Measurements from ENCODE around the gene LDLRAD4. TPM values are rescaled to one million over a fixed set of nuclear protein-coding genes. Genes with fewer than 3 reads are reported as not detected.

Gene LDLRAD4
- total RNA-seq, 1 donor from 2014 or later, result 30.5 TPM

GRCh38 chr18:13570856-13571495 lies 352.4 kb downstream of the LDLRAD4 start:
- Mint-ChIP-seq H3K27ac (peak overlapping the region; percentile 73), H3K4me3 (ENCODE audit: low read depth) (no peak overlapping the region), H3K4me1 (ENCODE audit: low read depth) (peaks cover 59% of the 10 kb centered on the region), H3K9me3 (no peaks in the 10 kb centered on the region), H3K27me3 (ENCODE audit: low read depth) (no peaks in the 10 kb centered on the region), H3K36me3 (ENCODE audit: low read depth) (peaks cover 9% of the 10 kb centered on the region)
- no peak for DNase-seq (ENCODE audit: low spot score)
- intact Hi-C loops (cut with micrococcal nuclease), result no loop called here

- intact Hi-C loops (cut with micrococcal nuclease), result no loop called here
- Mint-ChIP-seq H3K36me3 (ENCODE audit: low read depth) (peaks cover 12% of the 10 kb centered on the region), H3K4me3 (ENCODE audit: low read depth) (no peak overlapping the region), H3K4me1 (ENCODE audit: low read depth) (peaks cover 59% of the 10 kb centered on the region), H3K9me3 (no peaks in the 10 kb centered on the region), H3K27me3 (ENCODE audit: low read depth) (no peaks in the 10 kb centered on the region), H3K27ac (no peak overlapping the region)
- no peak for DNase-seq (ENCODE audit: low spot score)
These were observed 353.6 kb downstream of the LDLRAD4 start for GRCh38 chr18:13572148-13572547.

GRCh38 chr18:13572721-13573120 lies 354.2 kb downstream of the LDLRAD4 start:
- Mint-ChIP-seq H3K4me1 (ENCODE audit: low read depth) (peaks cover 61% of the 10 kb centered on the region), H3K4me3 (ENCODE audit: low read depth) (no peak overlapping the region), H3K27ac (peak overlapping the region; percentile 63), H3K36me3 (ENCODE audit: low read depth) (peaks cover 12% of the 10 kb centered on the region), H3K27me3 (ENCODE audit: low read depth) (no peaks in the 10 kb centered on the region), H3K9me3 (no peaks in the 10 kb centered on the region)
- DNase-seq (ENCODE audit: low spot score), result no peak
- intact Hi-C loops (cut with micrococcal nuclease), result no loop called here

DNA sequence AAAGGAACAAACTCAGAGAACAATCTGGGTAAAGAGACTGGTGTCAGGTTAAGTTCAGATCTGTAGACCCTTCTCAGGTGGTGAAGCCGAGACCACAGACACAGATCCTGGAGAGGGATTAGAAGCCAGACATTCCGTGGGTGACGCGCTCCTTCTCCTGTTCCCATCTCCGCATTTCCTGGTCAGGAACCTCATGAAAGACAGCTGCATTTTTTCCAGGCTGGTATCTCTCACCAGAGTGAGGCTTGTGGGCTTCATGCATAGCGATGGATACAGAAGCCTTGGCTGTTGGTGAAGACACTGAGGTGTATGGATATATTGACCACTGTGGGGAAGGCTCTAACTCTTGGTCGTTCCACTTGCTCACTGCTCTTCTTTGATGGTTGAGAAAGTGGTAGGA lies 355.2 kb downstream of the LDLRAD4 start:
- H3K4me1 Mint-ChIP-seq (ENCODE audit: low read depth), result peaks cover 57% of the 10 kb centered on the region
- no peak overlapping the region for H3K27ac Mint-ChIP-seq
- no peak for DNase-seq (ENCODE audit: low spot score)
- H3K27me3 Mint-ChIP-seq (ENCODE audit: low read depth), result no peaks in the 10 kb centered on the region
- H3K9me3 Mint-ChIP-seq, result no peaks in the 10 kb centered on the region
- peaks cover 12% of the 10 kb centered on the region for H3K36me3 Mint-ChIP-seq (ENCODE audit: low read depth)
- no peak overlapping the region for H3K4me3 Mint-ChIP-seq (ENCODE audit: low read depth)
- intact Hi-C loops (cut with micrococcal nuclease), result no loop called here

- peaks cover 12% of the 10 kb centered on the region for H3K36me3 Mint-ChIP-seq (ENCODE audit: low read depth)
- H3K4me1 Mint-ChIP-seq (ENCODE audit: low read depth), result peaks cover 53% of the 10 kb centered on the region
- H3K27me3 Mint-ChIP-seq (ENCODE audit: low read depth), result no peaks in the 10 kb centered on the region
- DNase-seq (ENCODE audit: low spot score), result no peak
- intact Hi-C loops (cut with micrococcal nuclease), result no loop called here
- no peak overlapping the region for H3K4me3 Mint-ChIP-seq (ENCODE audit: low read depth)
- no peak overlapping the region for H3K27ac Mint-ChIP-seq
- H3K9me3 Mint-ChIP-seq, result no peaks in the 10 kb centered on the region
These were observed 355.8 kb downstream of the LDLRAD4 start for GRCh38 chr18:13574355-13574754.

GRCh38 chr18:13574761-13575160 lies 356.2 kb downstream of the LDLRAD4 start:
- H3K9me3 Mint-ChIP-seq, result no peaks in the 10 kb centered on the region
- H3K4me1 Mint-ChIP-seq (ENCODE audit: low read depth), result peaks cover 56% of the 10 kb centered on the region
- H3K27me3 Mint-ChIP-seq (ENCODE audit: low read depth), result no peaks in the 10 kb centered on the region
- intact Hi-C loops (cut with micrococcal nuclease), result loop anchor here (5.0 kb wide), 1 partner anchor 197 kb away; no protein-coding TSS in a partner anchor
- H3K36me3 Mint-ChIP-seq (ENCODE audit: low read depth), result peaks cover 14% of the 10 kb centered on the region
- no peak for DNase-seq (ENCODE audit: low spot score)
- H3K4me3 Mint-ChIP-seq (ENCODE audit: low read depth), result no peak overlapping the region
- no peak overlapping the region for H3K27ac Mint-ChIP-seq

GRCh38 chr18:13576598-13576997 lies 358.0 kb downstream of the LDLRAD4 start:
- Mint-ChIP-seq H3K4me1 (ENCODE audit: low read depth) (peaks cover 47% of the 10 kb centered on the region), H3K27me3 (ENCODE audit: low read depth) (no peaks in the 10 kb centered on the region), H3K9me3 (no peaks in the 10 kb centered on the region), H3K27ac (peak overlapping the region; percentile 82), H3K36me3 (ENCODE audit: low read depth) (peaks cover 16% of the 10 kb centered on the region), H3K4me3 (ENCODE audit: low read depth) (peak overlapping the region; percentile 10)
- intact Hi-C loops (cut with micrococcal nuclease), result loop anchor here (5.0 kb wide), 1 partner anchor 199 kb away; no protein-coding TSS in a partner anchor
- no peak for DNase-seq (ENCODE audit: low spot score)

- Mint-ChIP-seq H3K27me3 (ENCODE audit: low read depth) (no peaks in the 10 kb centered on the region), H3K9me3 (no peaks in the 10 kb centered on the region), H3K36me3 (ENCODE audit: low read depth) (peaks cover 16% of the 10 kb centered on the region), H3K4me1 (ENCODE audit: low read depth) (peaks cover 45% of the 10 kb centered on the region), H3K27ac (peak overlapping the region; percentile 82), H3K4me3 (ENCODE audit: low read depth) (peak overlapping the region; percentile 61)
- intact Hi-C loops (cut with micrococcal nuclease), result loop anchor here (1.0 to 5.0 kb wide), 5 partner anchors 8 to 200 kb away; no protein-coding TSS in a partner anchor
- DNase-seq (ENCODE audit: low spot score), result peak; percentile 48
These were observed 358.6 kb downstream of the LDLRAD4 start for GRCh38 chr18:13577091-13577697.

- peak overlapping the region; percentile 82 for H3K27ac Mint-ChIP-seq
- DNase-seq (ENCODE audit: low spot score), result no peak
- peak overlapping the region; percentile 61 for H3K4me3 Mint-ChIP-seq (ENCODE audit: low read depth)
- peaks cover 45% of the 10 kb centered on the region for H3K4me1 Mint-ChIP-seq (ENCODE audit: low read depth)
- H3K27me3 Mint-ChIP-seq (ENCODE audit: low read depth), result no peaks in the 10 kb centered on the region
- intact Hi-C loops (cut with micrococcal nuclease), result loop anchor here (1.0 to 5.0 kb wide), 5 partner anchors 8 to 200 kb away; no protein-coding TSS in a partner anchor
- H3K36me3 Mint-ChIP-seq (ENCODE audit: low read depth), result peaks cover 16% of the 10 kb centered on the region
- no peaks in the 10 kb centered on the region for H3K9me3 Mint-ChIP-seq
These were observed 359.2 kb downstream of the LDLRAD4 start for GRCh38 chr18:13577781-13578180.

- Mint-ChIP-seq H3K9me3 (no peaks in the 10 kb centered on the region), H3K4me1 (ENCODE audit: low read depth) (peaks cover 45% of the 10 kb centered on the region), H3K27ac (peak overlapping the region; percentile 66), H3K4me3 (ENCODE audit: low read depth) (peak overlapping the region; percentile 23), H3K36me3 (ENCODE audit: low read depth) (peaks cover 16% of the 10 kb centered on the region), H3K27me3 (ENCODE audit: low read depth) (no peaks in the 10 kb centered on the region)
- intact Hi-C loops (cut with micrococcal nuclease), result loop anchor here (5.0 kb wide), 1 partner anchor 201 kb away; no protein-coding TSS in a partner anchor
- no peak for DNase-seq (ENCODE audit: low spot score)
These were observed 359.8 kb downstream of the LDLRAD4 start for GRCh38 chr18:13578400-13578799.

DNA sequence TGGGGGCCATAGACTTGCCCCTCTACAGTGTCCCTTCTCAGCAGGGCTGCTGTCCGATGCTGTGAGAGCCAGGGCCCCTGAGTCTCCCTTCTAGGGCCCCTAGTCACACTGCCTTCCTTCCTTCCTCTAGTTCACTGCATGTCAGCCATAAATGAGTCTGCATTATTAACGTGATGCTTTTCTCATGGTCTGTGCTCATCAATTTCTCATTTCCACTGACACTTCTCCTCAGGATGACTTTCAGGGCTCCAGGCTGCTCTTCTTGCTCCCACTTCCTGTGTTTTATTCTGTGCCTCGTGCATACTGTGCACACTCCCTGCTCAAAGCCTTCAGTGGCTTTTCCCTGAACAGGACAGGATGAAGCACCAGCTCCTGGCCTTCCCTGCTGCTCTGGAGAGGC lies 361.3 kb downstream of the LDLRAD4 start:
- intact Hi-C loops (cut with micrococcal nuclease), result loop anchor here (5.0 kb wide), 1 partner anchor 203 kb away; no protein-coding TSS in a partner anchor
- H3K36me3 Mint-ChIP-seq (ENCODE audit: low read depth), result peaks cover 20% of the 10 kb centered on the region
- H3K27me3 Mint-ChIP-seq (ENCODE audit: low read depth), result no peaks in the 10 kb centered on the region
- peak overlapping the region; percentile 84 for H3K27ac Mint-ChIP-seq
- no peaks in the 10 kb centered on the region for H3K9me3 Mint-ChIP-seq
- H3K4me1 Mint-ChIP-seq (ENCODE audit: low read depth), result peaks cover 46% of the 10 kb centered on the region
- no peak for DNase-seq (ENCODE audit: low spot score)
- peak overlapping the region; percentile 39 for H3K4me3 Mint-ChIP-seq (ENCODE audit: low read depth)

DNA sequence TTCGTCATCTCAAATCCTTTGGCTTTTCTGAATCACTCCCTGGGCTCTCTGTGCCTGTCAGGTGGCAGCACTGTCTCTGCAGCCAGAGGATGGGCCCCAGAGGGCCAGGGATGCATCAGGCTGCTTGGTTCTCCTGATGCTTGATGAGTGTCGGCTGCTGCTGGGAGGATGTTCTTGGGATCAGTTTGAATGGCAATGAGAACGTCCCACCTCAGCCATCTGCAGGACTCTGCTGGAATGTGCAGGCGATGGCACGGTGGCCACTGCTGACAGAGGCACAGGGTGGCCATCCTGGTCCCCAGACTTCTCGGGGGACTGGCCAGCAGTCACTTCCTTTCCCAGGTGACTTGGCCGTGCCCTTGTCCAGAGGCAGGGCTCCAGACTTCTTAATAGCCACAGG lies 361.8 kb downstream of the LDLRAD4 start:
- intact Hi-C loops (cut with micrococcal nuclease), result no loop called here
- H3K27ac Mint-ChIP-seq, result peak overlapping the region; percentile 84
- no peak overlapping the region for H3K4me3 Mint-ChIP-seq (ENCODE audit: low read depth)
- peaks cover 48% of the 10 kb centered on the region for H3K4me1 Mint-ChIP-seq (ENCODE audit: low read depth)
- no peaks in the 10 kb centered on the region for H3K27me3 Mint-ChIP-seq (ENCODE audit: low read depth)
- peaks cover 17% of the 10 kb centered on the region for H3K36me3 Mint-ChIP-seq (ENCODE audit: low read depth)
- DNase-seq (ENCODE audit: low spot score), result no peak
- H3K9me3 Mint-ChIP-seq, result no peaks in the 10 kb centered on the region

GRCh38 chr18:13580991-13581390 lies 362.4 kb downstream of the LDLRAD4 start:
- no peaks in the 10 kb centered on the region for H3K9me3 Mint-ChIP-seq
- intact Hi-C loops (cut with micrococcal nuclease), result no loop called here
- DNase-seq (ENCODE audit: low spot score), result no peak
- H3K36me3 Mint-ChIP-seq (ENCODE audit: low read depth), result peaks cover 11% of the 10 kb centered on the region
- H3K4me1 Mint-ChIP-seq (ENCODE audit: low read depth), result peaks cover 48% of the 10 kb centered on the region
- no peak overlapping the region for H3K4me3 Mint-ChIP-seq (ENCODE audit: low read depth)
- H3K27ac Mint-ChIP-seq, result no peak overlapping the region
- no peaks in the 10 kb centered on the region for H3K27me3 Mint-ChIP-seq (ENCODE audit: low read depth)
